Activated gamma-delta T cell (primary cell): ENCODE results near the gene CD55.
"Not testable (repeated sequence)": the region's sequence is repeated elsewhere in the genome, so short reads cannot be mapped to it uniquely, and the experiment has no call there.

Source experiments
- DNase-seq: peaks from one replicate; lab custom pipeline; 2025; lab: John Stamatoyannopoulos, UW

CD55 gene

DNA sequence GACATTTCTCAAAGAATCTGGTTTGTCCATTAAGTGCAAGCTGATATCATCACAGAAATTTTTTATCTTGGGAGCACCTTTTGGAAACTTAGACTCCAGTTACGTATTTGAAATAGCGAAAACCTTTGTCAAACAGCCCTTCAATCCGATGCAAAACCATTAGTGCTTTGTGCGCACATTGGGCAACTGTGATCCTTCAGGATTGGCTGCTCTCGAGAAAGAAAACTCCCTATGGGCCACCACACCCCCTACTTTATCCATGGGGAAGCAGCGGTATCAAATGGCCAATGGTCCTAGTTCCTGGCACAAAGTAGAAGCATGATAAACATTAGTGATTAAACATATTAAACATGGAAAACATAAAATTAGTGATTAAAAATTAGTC is 16.0 kb upstream of the CD55 start:
- DNase-seq = no peak

DNA sequence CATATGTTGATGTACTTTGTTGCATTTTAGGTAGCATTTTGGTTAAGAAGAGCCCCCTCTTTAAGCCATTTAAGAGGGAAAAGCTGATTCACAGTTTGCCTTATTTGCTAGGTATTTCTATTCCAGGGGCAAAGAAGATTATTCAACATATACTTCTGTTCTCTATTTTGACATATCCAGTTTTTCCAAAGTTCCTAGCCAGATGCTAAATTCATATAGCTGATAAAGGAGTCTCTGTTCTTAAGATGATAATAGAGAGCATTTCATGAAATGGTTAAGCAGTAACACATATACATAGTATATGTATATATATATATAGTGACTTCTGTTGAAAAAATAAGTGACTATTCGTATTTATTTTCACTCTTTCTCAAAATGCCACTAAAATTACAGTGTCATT is 15.5 kb upstream of the CD55 start:
- DNase-seq = no peak

DNA sequence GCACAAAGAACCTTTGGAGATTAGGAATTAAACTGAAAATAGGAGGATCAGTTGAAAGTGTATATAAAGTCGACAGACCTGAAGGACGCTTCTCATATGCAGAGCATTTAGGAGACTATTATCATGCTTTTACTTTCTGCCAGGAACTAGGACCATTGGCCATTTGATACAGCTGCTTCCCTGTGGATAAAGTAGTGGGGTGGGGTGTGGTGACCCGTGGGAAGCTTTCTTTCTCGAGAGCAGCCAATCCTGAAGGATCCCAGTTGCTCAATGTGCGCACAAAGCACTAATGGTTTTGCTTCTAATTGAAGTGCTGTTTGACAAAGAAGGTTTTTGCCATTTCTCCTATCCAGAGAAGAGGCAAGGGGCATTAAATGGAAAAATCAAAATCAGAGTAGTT is 14.9 kb upstream of the CD55 start:
- DNase-seq = no peak

DNA sequence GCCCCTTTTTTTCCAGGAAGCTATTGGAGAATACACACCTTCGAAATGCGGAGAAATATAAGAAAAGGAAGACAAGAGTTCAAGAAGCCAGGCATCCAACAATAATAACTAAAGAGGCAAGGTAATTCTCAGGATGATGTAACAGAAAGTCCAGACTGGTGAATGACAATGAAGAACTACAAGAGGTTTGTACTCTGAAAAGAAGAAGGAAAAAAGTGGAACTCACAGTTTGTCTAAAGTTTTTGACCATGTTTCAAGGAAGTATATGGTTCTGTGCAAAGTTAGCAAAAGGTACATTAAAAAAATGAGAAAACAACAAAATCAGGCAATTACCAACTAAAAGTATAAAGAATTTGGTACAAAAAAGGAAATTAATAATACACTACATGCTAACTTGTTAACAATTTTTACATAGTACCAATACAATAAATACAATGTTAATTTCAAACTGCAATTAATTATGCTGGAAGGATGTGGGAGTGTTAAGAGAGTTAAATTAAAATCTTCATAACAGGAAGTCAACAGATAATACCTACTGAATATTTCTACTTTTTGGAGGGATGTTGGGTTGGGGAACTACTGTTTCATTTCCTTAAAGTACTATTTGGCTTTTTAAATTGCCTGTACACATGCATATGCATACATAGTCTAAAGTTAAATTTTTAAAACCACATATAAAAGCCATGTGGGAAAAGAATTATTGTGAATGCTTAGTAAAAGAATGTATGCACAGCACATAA is 12.9 kb upstream of the CD55 start:
- no peak for DNase-seq

DNA sequence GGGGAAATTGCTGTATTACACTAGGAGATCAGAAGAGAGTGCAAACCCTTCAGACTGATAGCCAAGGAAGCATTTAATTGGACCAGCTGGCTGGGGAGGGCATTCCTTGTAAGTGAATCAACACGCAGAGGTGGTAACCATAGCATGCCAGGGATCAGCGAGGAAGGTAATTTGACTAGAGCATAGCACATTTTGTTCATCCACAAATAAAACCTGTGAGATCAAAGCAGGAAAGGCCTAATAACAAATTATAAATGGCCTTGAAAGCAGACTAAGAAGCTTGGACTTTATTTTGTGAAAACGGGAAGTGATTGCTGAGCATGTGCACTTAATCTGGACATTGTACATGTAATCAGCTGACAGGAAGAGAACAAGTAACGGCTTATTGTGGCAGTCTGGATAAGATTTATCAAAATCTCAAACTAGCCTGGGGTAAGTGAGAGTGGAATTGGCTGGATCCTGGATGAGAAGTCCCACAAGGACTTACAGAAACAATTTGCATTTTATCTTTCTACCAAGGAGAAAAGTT is 11.7 kb upstream of the CD55 start:
- no peak for DNase-seq

DNA sequence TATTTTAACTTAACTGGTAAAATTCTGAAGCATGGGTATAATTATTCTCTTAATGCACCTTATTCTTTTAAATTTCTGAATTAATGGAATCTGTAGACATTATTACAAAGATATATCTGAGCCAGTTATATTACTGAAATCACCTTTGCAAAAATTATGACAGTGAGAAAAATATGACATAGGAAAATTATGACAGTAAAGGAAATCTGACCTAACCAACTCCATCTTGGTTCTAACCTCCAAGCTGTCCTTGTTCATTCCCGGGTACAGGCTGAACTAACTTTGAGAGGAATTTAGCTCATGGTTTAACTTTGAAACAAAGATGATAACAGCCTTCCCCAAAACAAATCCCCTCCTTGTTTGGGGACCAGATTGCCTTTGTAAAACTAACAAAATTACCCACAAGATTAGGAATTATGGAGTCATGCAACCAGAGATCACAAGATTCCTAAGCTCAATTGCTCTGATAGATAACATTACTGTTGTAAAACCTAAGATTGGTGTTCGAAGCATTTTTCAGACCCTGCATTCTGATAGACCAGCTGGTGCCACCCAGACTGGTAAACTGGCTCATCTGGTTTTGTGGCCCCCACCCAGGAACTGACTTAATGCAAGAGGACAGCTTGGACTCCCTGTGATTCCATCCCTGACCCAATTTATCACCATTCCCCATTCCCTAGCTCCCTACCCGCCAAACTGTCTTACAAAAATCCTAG is 9.4 kb upstream of the CD55 start:
- DNase-seq = no peak

DNA sequence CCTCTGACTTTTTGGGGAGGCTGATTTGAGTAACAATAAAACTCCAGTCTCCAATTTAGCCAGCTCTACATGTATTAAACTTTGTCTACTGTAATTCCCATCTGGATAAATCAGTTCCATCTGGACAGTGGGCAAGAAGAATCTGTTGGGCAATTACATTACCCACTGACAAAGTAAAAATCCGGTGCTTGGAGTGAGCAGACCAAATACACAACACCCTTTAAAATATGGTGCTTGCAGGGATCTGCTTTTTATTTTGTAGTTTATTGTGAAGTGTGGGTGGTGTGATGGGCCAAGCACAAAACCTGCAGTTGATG is 8.9 kb upstream of the CD55 start:
- DNase-seq = no peak

DNA sequence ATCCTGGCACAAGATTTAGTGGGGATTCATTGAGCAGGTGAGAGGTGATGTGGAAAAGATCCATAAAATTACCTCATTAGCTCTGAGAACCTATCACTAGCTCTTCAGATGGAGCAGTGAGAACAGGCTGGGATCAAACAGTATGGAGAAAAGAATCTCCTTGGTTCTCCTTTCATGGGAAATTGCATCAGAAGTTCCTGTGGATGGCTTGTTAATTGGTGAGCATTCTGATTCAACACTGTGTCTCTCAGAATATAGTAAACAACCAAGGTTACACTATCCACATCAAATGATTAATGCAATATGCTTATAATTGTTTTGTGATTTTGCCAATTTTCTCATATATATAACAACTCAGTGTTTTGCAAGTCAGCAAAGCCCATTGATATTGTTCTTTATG is 8.3 kb upstream of the CD55 start:
- no peak for DNase-seq

DNA sequence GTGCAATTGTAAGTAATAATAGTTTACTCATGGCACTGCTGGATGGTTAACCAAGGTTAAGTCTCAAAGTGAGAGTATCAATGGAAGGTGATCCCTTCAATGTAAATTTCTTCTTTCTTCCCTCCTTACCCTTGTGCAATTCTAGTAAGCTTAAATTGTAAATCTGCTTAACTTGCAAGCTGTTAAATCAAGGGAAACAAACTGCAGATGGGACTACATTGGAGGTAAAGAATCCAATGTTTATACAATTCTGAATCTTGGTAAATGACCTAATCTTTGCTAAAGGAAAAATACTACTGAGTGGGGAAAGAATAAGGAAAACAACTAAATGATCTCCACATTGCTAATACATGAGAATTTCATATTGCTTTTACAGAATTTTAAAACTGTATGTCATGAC is 6.7 kb upstream of the CD55 start:
- DNase-seq = no peak

DNA sequence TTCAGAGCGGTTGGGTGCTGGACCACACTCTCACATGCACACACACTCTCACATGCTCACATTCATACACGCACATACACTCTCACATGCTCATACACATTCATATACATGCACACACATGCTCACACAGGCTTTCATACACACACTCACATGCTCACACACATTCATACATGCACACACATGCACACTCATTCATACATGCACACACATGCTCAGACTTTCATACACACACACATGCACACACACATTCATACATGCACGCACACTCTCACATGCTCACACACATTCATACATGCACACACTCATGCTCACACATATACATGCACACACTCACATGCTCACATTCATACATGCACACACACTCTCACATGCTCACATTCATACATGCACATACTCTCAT is 6.0 kb upstream of the CD55 start:
- no peak for DNase-seq

DNA sequence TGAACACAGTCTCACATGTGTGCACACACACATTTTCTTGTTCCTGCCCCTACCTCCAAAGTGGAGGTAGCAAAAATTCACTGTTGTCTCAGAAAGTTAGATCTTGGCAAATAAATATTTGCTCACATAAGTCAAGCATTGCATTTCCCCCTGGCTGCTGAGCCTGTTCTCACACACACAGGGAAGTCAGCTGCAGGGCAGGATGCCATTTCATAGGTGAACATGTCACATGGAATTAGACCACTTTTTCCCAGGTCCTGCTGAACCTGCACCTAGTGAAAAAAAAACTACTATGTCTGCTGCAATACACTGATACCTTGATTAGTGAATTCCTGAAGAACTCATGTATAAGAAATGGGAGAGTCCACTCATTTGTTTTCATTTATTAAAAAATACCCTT is 5.3 kb upstream of the CD55 start:
- no peak for DNase-seq

DNA sequence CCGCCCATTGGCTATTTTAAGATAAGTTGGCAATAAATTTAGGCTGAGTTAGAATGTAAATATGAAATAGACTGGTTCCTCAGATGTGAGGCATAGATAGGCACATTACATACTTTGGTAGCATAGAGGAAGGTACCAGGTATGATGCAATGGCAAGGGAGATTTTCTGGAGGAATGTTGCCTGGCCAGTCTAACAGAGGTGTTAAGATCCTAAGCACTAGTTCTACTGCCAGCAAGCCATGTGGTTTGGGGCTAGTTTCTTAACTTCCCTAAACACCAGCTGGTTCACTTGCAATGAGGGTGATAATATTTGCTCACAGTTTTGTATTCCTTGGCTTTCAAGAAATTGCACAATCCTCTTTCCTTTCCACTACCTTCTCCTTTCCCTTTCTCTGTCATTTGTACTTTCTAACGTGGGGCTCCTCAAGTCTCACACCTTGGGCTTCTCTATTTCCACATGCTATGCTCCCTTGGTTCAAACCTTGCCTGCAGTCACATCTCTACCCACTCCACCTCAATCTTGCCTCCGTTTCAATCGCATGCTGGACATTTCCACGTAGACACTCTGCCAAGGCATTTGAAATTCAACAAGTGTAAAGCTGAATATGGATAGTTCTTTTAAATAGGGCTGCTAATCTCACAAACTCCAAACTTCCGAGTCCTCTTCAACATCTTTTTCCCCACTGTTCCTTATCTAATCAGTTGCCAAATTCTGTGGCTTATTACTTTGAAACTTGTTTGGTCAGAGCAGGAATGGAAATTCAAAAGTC is 4.7 kb upstream of the CD55 start:
- no peak for DNase-seq

DNA sequence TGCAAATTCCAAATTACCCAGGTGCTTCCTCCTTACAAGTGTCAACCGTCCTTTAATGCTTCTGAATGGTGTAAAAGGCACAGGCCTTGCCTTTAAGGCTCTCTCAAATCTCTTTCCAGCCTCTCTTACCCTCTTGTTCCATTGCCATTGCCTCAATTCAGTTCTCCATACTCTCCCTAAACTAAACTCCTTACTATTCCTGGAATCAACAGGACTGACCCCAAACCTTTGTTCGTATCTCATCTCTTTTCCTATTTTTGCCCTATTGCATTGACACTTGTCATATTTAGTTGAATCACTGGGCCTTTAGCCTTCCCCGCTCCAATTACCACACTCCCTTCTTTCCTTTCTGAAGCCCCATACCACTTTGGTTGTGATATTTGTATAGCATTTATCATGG is 3.9 kb upstream of the CD55 start:
- no peak for DNase-seq

DNA sequence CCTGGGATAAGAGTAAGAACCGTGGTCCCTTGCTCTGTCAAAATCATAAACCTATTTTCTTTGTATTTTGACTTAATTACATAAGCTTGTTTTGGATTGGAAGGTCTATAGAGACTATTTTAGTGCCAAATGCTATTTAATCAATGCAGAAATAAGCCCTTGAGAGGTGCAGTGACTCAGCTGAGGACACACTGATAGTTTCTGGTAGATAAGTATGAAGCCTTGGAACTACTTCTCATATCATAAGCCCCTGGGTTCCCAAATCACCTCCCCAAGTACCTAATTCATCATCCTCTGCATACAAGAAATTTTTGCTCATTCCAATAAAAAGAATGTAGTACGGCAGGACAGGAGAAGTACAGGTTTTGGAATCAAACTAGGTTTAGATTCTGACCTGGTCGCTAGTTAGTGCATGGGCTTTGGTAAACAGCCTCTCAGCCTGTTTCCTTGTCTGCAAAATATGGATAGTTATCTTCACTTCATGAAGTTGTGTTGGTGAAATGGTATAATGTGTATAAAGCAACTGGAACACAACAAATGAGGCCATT is 3.3 kb upstream of the CD55 start:
- DNase-seq = no peak

DNA sequence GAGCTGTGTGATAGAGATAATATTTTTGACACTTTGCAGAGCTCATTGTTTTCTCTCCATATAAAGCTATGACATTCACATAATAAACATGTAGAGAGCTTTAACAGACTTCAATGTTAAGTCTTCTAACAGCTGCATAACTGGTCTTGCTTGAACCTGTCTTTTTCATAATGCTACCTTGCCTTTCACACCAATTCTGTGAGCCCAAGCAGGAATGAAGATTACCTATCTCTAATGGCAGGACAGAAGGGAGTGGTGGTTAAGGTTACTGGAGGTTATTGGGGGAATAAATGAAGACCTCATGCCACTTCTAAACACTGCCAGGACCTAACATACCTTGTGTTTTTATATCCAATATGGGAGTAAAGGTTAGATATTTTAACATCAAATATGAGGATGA is 2.3 kb upstream of the CD55 start:
- no peak for DNase-seq

DNA sequence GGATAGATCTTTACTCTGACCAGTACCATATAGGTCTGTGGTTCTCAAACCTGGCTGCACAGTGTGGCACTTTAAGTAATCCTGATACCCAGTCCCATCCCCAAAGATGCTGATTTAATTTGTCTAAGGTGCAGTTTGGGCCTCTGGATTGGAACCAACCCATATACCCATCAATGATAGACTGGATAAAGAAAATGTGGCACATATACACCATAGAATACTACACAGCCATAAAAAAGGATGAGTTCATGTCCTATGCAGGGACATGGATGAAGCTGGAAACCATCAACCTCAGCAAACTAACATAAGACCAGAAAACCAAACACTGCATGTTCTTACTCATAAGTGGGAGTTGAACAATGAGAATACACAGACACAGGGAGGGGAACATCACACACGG is 1.4 kb upstream of the CD55 start:
- not testable (repeated sequence) for DNase-seq

DNA sequence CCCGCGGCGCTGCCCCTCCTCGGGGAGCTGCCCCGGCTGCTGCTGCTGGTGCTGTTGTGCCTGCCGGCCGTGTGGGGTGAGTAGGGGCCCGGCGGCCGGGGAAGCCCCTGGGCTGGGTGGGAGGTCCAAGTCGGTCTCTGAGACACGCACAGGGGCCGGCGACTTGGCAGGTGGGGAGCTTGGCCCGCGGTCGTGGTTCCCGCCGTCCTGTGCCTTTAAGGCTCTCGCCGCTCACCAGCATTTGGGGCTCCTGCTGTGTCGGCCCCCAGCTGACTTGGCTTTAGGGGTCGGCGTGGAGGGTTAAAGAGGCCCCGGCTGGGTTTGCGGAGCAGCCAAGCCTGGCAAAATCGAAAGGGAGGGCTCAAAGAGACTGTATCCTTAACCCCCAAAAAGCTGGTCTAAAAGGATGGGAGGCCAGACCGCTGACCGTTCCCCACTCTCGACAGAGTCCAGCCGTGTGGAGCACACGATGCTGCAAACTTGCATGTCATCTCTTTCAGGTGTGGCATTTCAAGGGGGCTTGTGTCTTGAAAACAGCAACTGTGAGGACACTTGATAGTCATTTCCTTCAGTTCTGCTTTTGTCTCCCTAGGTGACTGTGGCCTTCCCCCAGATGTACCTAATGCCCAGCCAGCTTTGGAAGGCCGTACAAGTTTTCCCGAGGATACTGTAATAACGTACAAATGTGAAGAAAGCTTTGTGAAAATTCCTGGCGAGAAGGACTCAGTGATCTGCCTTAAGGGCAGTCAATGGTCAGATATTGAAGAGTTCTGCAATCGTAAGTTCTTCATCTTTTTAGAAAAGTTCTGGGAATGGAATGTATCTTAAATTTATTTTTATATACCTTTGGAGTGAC is 540 bp downstream of the CD55 start:
- no peak for DNase-seq

DNA sequence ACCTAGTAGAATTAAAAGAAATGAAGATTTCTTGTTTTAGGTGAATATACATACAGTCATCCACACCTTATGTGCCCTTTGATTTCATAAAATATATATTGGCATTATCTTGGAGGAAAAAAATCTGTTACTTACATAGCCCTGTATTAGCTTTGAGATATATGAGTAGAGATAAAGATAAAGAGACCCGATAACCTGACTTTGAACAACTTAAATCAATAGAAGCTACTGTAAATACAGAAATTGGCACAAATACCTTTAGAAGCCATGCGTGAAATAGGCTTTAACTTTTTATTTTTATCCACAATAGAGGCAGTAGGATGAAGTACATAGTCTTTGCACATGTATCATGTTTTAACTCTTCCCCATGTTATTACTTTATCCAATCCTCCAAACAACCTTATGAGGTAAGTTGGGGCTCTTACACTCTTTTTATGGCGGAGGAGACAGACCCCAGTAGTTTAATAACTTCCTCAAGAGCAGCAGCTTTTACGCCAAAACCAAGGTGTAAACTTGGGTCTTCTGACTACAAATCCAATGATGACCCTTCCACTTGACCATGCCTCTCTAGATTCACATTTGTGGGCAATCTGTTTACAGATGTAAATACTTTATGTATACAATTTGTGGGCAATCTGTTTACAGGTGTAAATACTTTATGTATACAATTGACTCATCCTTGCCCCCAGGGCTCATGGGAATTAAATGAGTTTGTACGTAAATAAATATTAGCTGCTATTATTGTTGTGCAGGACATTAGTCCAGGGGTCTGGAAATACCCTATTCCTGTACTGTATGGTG is 2.1 kb downstream of the CD55 start:
- DNase-seq = no peak

DNA sequence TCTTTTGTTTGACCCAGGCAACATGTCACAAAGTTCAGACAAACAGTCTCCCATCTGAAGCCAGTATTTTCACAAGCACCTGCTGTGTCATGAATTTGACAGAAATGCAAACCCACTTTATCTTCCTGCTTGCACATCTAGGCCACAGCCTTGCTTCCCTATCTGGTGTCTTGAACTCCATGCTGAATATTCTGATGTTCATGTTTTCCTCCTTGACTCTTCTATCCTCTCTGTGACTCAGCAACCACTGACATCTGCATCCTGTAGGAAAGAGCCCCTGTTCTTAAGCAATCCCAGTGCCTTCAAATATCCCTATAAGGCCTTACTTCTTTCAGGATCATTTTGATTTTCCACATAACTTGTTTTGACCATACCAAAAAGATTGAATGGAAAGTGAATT is 6.5 kb downstream of the CD55 start:
- DNase-seq = no peak

DNA sequence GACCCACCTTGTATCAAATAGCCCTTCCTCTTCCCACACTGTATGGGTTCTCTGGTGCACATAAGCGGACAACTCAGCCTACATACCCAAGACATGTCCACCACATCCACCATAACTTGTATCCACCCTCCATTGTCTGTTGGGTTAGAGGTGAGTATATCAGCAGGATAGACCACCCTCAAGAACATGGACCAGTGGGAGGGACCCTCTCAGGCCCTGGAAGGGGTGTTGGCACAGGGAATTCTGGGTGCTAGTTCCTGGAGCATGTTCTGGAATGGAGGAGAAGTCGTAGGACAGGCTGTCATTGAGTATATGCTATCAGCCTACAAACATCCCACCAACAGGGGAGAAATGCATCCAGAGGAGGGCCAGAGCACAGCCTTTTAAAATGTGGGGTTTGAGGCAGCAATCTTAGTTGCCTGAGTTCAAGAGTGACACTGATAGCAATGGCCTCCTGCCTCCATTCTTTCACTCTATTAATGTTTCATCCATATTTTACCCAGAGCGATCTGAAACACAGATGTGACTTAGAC is 7.5 kb downstream of the CD55 start:
- no peak for DNase-seq

DNA sequence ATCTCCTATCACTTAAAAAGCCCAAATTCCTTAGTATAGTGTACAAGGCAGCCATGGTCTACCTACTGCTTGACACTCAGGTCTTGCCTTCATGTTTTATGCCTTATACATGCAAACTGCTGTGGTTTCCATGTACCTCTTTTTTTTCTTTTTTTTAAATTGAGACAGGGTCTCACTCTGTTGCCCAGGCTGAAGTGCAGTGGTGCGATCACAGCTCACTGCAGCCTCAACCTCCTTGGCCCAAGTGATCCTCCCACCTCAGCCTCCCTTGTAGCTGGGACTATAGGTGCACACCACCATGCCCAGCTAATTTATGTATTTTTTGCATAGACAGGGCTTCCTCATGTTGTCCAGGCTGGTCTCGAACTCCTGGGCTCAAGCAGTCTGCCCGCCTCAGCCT is 8.0 kb downstream of the CD55 start:
- DNase-seq = no peak
